Progenitor cell of endocrine pancreas (in vitro differentiated cells): ENCODE data around the gene GRIK1. TPM values are rescaled to one million over a fixed set of nuclear protein-coding genes. Genes with fewer than 3 reads are reported as not detected.

ENCODE experiments used
- DNase-seq: peaks from one replicate; pipeline ENCODE4 v3.0.0; 2021; ENCODE audit warnings: low spot score; ENCODE audit not compliant: unreplicated experiment
- H3K27ac Mint-ChIP-seq: 2 replicates; pipeline ENCODE4 v1.8.0; 2021; ENCODE audit warnings: mild to moderate bottlenecking, moderate library complexity, mixed read lengths
- H3K27me3 Mint-ChIP-seq: 2 replicates; pipeline ENCODE4 v1.8.0; 2021; ENCODE audit warnings: mixed read lengths
- H3K36me3 Mint-ChIP-seq: 2 replicates; pipeline ENCODE4 v1.8.0; 2022; ENCODE audit warnings: mixed read lengths; ENCODE audit not compliant: insufficient read depth
- H3K4me1 Mint-ChIP-seq: 2 replicates; pipeline ENCODE4 v1.8.0; 2021; ENCODE audit warnings: low read depth, mixed read lengths
- H3K4me3 Mint-ChIP-seq: 2 replicates; pipeline ENCODE4 v1.8.0; 2021; ENCODE audit warnings: low read depth, mild to moderate bottlenecking, moderate library complexity, mixed read lengths
- H3K9me3 Mint-ChIP-seq: 2 replicates; pipeline ENCODE4 v1.8.0; 2021; ENCODE audit warnings: low read depth, mixed read lengths
- total RNA-seq: library from RNA; stranded (reverse); gene quantifications from 2 replicates; pipeline ENCODE4 v1.2.1, GENCODE V29; 2021
- TF ChIP-seq, protein P1 (sequence below): fragments of 200-600 bp; sonication (generic); IDR thresholded peaks from one replicate; pipeline ENCODE4 v1.5.0; 2021; ENCODE audit warnings: antibody characterized with exemption, mild to moderate bottlenecking; ENCODE audit not compliant: unreplicated experiment

GRIK1 gene
- total RNA-seq, 1 donor from 2014 or later, result 0.26 TPM

DNA sequence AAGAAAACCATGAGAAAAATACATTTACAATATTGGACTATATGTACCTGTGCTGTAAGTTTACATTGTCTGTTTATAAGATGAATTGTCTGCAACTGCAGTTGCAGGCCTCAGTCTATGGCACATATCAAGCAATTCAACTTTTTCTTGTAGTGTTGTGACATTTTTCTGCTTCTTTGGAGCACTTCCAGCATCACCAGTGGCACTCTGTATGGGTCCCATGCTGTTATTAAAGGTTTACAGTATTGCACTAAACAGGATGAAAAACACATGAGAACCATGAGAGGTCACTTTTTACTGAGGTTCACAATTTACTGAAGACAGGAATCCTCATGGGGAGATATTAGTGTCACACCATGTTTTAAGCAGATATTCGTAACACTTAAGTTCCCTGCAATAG is 118.6 kb downstream of the GRIK1 start:
- H3K4me3 Mint-ChIP-seq, result no peak overlapping the region
- peaks cover 24% of the 10 kb centered on the region for H3K4me1 Mint-ChIP-seq
- no peaks in the 10 kb centered on the region for H3K36me3 Mint-ChIP-seq
- no peak overlapping the region for H3K27ac Mint-ChIP-seq
- no peaks in the 10 kb centered on the region for H3K9me3 Mint-ChIP-seq
- no peak for DNase-seq
- TF ChIP-seq, protein P1, sequence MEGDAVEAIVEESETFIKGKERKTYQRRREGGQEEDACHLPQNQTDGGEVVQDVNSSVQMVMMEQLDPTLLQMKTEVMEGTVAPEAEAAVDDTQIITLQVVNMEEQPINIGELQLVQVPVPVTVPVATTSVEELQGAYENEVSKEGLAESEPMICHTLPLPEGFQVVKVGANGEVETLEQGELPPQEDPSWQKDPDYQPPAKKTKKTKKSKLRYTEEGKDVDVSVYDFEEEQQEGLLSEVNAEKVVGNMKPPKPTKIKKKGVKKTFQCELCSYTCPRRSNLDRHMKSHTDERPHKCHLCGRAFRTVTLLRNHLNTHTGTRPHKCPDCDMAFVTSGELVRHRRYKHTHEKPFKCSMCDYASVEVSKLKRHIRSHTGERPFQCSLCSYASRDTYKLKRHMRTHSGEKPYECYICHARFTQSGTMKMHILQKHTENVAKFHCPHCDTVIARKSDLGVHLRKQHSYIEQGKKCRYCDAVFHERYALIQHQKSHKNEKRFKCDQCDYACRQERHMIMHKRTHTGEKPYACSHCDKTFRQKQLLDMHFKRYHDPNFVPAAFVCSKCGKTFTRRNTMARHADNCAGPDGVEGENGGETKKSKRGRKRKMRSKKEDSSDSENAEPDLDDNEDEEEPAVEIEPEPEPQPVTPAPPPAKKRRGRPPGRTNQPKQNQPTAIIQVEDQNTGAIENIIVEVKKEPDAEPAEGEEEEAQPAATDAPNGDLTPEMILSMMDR, result no peak
- no peaks in the 10 kb centered on the region for H3K27me3 Mint-ChIP-seq

GRCh38 chr21:29819675-29820326 is 120.0 kb downstream of the GRIK1 start:
- Mint-ChIP-seq H3K9me3 (peaks cover 3% of the 10 kb centered on the region), H3K27ac (no peak overlapping the region), H3K4me1 (peaks cover 24% of the 10 kb centered on the region), H3K36me3 (no peaks in the 10 kb centered on the region), H3K27me3 (no peaks in the 10 kb centered on the region), H3K4me3 (no peak overlapping the region)
- TF ChIP-seq, protein P1, result no peak
- no peak for DNase-seq

DNA sequence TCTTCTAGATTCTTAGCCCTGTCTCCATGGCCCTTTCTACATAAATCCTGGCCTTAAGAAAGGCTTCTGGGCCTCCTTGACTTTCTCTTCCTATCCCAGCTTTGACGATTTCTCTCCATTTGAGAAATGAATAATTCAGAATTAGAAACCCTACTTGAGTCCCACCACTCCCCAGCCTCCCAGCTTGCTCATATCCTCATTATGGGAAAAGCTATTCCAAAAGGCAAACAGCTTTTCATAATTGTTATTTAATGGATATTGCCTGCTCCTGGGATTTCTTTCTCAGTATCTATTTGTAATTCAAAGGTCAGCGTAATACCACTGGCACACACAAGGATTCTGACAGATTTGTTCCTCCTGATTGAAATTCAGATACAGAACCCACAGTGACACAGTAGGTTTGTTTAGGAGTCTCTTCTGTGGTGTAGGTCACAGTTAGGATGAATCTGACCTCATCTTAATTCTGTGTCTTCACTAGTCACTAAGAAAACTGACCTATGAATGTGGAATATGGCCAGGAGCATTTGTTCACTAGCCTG is 121.3 kb downstream of the GRIK1 start:
- TF ChIP-seq, protein P1, result no peak
- H3K9me3 Mint-ChIP-seq, result peaks cover 3% of the 10 kb centered on the region
- no peak for DNase-seq
- H3K27me3 Mint-ChIP-seq, result no peaks in the 10 kb centered on the region
- no peaks in the 10 kb centered on the region for H3K36me3 Mint-ChIP-seq
- no peak overlapping the region for H3K4me3 Mint-ChIP-seq
- peaks cover 16% of the 10 kb centered on the region for H3K4me1 Mint-ChIP-seq
- no peak overlapping the region for H3K27ac Mint-ChIP-seq

GRCh38 chr21:29817450-29817849 is 122.3 kb downstream of the GRIK1 start:
- H3K27me3 Mint-ChIP-seq, result no peaks in the 10 kb centered on the region
- peaks cover 3% of the 10 kb centered on the region for H3K9me3 Mint-ChIP-seq
- H3K4me3 Mint-ChIP-seq, result no peak overlapping the region
- TF ChIP-seq, protein P1, result no peak
- peaks cover 16% of the 10 kb centered on the region for H3K4me1 Mint-ChIP-seq
- no peak overlapping the region for H3K27ac Mint-ChIP-seq
- H3K36me3 Mint-ChIP-seq, result no peaks in the 10 kb centered on the region
- no peak for DNase-seq

DNA sequence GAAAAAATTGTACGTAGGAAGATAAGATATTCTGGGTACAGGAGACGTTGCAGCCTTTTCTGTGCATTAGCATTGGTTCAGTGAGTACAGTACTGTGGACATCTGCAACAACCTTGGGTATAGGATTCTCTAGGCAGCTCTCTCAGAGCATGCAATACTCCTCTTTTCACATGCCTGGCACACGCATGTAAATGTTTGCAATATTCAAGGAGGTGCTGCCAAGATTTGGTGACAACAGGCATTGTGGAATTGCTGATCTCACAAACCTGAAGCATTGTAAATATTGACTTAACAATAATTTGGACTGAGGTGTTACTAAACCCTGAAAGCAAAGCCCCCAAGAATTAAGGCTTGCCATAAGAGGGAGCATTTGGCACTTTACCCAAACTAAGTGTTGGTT is 126.8 kb downstream of the GRIK1 start:
- H3K27me3 Mint-ChIP-seq, result peaks cover 5% of the 10 kb centered on the region
- peaks cover 12% of the 10 kb centered on the region for H3K4me1 Mint-ChIP-seq
- no peak overlapping the region for H3K27ac Mint-ChIP-seq
- TF ChIP-seq, protein P1, result no peak
- DNase-seq, result no peak
- no peaks in the 10 kb centered on the region for H3K36me3 Mint-ChIP-seq
- H3K9me3 Mint-ChIP-seq, result peaks cover 3% of the 10 kb centered on the region
- H3K4me3 Mint-ChIP-seq, result no peak overlapping the region
